Large intestine (tissue), 3 donors: ENCODE data around the gene HOXA11. TPM values are rescaled to one million over a fixed set of nuclear protein-coding genes. Genes with fewer than 3 reads are reported as not detected.

ENCODE experiments used
- DNase-seq, 2 donors: peaks; one replicate each; pipeline versions ENCODE4 v3.0.0 to v3.0.0-alpha.2; 2013
- H3K27ac ChIP-seq: one replicate; pipeline ENCODE4 v1.5.1; 2013; ENCODE audit warnings: low read length
- H3K27me3 ChIP-seq: 2 replicates; pipeline ENCODE4 v1.6.1; 2013; ENCODE audit warnings: low read length; ENCODE audit not compliant: control insufficient read depth, insufficient read depth
- H3K36me3 ChIP-seq: 2 replicates; pipeline ENCODE4 v1.6.1; 2013; ENCODE audit warnings: low read length; ENCODE audit not compliant: control insufficient read depth, insufficient read depth
- H3K4me1 ChIP-seq: one replicate; pipeline ENCODE4 v1.6.1; 2013; ENCODE audit warnings: low read length; ENCODE audit not compliant: control insufficient read depth, insufficient read depth
- H3K4me3 ChIP-seq: one replicate; pipeline ENCODE4 v1.5.1; 2013; ENCODE audit warnings: low read length
- H3K9me3 ChIP-seq: one replicate; pipeline ENCODE4 v1.6.1; 2013; ENCODE audit warnings: mild to moderate bottlenecking, low read depth, low read length, moderate library complexity; ENCODE audit not compliant: control insufficient read depth
- WGBS: methylation state at CpG from one replicate; pipeline ENCODE4 v1.1.5; 2013; ENCODE audit warnings: low lambda C conversion rate; ENCODE audit not compliant: insufficient coverage; 5-methylcytosine and 5-hydroxymethylcytosine counted together
- polyA plus RNA-seq: library from polyadenylated mRNA; unstranded; fragments of 120-200 nt; gene quantifications from one replicate; pipeline ENCODE4 v1.2.1, GENCODE V29; 2013

The HOXA11 gene
- polyA plus RNA-seq, 1 donor, result not detected

DNA sequence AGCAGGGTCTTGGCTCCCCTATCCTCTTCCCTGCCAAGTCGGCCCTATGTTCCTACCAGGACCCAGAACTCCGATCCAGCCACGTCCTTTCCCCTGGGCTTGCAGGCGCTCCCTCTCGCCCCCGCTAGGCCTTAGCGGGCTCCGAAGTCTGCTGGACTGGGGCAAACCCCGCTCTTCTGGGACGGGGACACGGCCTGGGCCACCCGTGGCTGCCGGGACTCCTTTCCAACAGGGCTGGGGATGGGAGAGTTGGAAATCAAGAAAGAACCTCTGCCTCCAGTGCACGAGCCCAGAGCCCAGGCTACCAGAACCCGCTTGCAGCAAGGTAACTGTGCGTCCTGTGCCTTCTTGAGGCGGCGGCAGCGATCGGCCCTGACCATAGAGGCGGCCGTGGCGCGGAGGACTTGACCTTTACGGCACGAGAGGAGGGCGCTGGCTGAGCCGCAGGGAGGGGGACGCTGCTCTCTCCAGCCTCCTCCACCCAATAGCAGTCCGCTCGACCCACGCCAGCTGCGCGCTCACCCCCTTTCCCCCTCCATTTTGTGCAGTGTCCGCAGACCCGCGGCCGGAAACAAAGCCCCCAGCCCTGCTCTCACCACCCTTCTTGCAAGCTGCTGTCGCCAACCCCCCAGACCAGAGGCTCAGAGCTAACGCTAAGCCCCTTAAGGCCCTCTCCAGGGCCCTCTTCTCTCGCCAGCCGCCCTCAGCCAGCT lies 7.0 kb upstream of the HOXA11 start:
- H3K27ac ChIP-seq, result no peak overlapping the region
- no CpG with 5 or more reads among the region's 42 CpGs for WGBS
- peaks cover 93% of the 10 kb centered on the region for H3K27me3 ChIP-seq
- peaks cover 28% of the 10 kb centered on the region for H3K9me3 ChIP-seq
- no peak for DNase-seq
- H3K4me3 ChIP-seq, result no peak overlapping the region
- H3K36me3 ChIP-seq, result no peaks in the 10 kb centered on the region
- peaks cover 6% of the 10 kb centered on the region for H3K4me1 ChIP-seq

DNA sequence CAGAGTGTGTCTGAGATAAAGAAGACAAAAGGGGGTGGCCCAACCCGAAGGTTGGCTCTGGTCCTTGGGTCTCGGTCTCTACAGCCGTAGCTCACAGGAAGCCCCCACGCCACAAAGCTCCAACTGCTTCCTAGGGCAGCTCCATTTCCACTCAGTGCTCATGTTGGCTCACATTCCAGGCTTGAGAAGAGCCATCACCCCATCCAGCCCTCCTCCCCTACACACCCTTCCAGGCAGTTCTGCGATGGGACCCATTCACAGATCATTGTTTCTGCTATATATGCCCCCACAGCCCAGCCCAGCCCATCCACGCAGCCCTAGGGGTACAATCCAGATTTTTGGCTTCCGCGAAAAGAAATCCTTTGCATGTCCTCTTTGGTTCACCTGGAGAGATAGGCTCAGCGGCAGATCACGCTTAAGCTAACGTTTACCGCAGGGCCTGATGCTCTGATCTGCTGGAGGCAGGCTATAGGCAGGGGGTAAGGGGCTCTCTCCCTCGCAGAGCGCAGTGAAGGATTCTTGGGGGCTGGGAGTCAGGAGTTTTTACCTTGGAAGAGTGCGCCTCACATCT lies 6.2 kb upstream of the HOXA11 start:
- Histone ChIP-seq H3K27ac (no peak overlapping the region), H3K4me3 (no peak overlapping the region), H3K27me3 (peaks cover 99% of the 10 kb centered on the region), H3K9me3 (peaks cover 28% of the 10 kb centered on the region), H3K4me1 (peaks cover 6% of the 10 kb centered on the region), H3K36me3 (no peaks in the 10 kb centered on the region)
- no CpG with 5 or more reads among the region's 15 CpGs for WGBS
- DNase-seq, result no peak

DNA sequence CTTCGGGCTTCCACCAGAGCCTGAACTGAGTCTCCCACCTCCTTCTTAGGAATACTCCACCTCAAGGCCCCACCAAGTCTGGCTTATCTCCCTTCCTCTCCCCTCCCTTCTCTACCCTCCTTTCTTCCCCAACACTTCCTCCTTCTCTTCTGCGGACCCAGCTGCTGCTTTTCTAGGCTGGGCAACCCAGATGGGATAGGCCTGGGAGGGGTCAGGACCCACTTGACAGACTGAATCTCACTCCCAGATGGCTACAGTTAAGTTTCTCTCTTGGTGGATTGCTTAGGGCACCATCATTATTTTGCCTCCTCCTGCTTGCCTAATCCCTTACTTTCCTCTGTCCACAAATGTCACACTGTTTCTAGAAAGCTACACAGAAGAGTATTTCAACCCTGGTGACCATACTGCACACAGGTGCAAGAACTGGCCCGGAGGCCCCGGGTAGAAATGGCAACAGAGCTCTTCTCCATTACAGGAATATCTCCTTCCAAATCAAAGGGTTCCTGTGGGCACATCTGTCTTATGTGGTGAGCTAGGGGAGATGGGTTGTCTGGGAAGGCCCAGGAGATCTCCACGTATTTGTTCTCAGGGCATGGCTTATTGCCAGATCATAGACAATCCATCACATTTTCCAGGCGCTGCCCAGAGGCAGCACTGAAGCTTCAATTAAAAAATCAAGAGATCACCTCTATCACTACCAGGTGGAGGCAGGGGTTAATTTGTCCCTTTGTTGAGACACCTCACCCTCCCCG lies 5.1 kb upstream of the HOXA11 start:
- peaks cover 100% of the 10 kb centered on the region for H3K27me3 ChIP-seq
- H3K9me3 ChIP-seq, result peaks cover 33% of the 10 kb centered on the region
- WGBS, result no CpG with 5 or more reads among the region's 7 CpGs
- H3K4me3 ChIP-seq, result no peak overlapping the region
- no peaks in the 10 kb centered on the region for H3K36me3 ChIP-seq
- DNase-seq, result no peak
- H3K27ac ChIP-seq, result no peak overlapping the region
- H3K4me1 ChIP-seq, result peaks cover 6% of the 10 kb centered on the region

DNA sequence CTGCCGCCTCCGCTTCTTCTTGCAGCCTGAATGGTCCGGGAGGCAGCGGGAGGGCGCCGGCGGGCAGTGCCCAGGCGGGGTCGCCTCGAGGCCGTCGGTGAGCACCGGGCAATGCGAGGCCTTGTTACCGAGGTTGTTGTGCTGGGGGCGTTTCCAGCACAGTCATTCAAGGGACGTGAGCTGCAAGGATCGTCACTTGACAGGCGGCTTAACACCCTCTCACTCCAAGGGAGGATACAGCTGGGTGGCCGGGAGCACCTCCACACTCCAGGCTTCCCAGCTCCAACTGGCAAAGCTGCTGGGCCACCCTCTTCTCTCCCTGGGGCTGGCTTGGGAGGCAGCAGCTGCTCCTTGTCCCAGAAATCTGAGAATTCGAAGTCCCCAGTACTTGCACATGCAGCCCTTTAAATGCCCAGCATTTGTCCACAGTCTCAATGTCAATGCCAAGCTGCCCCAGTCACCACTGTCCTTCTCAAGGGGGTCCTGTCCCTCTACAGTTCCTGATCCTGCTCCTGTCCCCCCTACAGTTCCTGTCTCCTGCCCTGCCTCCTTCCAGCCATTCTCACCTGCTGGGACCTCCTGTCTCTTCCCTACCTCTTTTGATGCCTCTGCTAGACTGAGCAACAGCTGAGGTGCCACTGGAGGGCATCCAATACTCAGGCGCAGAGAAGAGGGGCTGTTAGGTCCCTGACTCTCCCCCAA lies 4.4 kb upstream of the HOXA11 start:
- Histone ChIP-seq H3K27me3 (peaks cover 100% of the 10 kb centered on the region), H3K9me3 (peaks cover 39% of the 10 kb centered on the region), H3K36me3 (no peaks in the 10 kb centered on the region), H3K27ac (no peak overlapping the region), H3K4me1 (peaks cover 9% of the 10 kb centered on the region), H3K4me3 (no peak overlapping the region)
- WGBS, result no CpG with 5 or more reads among the region's 22 CpGs
- DNase-seq, result no peak

DNA sequence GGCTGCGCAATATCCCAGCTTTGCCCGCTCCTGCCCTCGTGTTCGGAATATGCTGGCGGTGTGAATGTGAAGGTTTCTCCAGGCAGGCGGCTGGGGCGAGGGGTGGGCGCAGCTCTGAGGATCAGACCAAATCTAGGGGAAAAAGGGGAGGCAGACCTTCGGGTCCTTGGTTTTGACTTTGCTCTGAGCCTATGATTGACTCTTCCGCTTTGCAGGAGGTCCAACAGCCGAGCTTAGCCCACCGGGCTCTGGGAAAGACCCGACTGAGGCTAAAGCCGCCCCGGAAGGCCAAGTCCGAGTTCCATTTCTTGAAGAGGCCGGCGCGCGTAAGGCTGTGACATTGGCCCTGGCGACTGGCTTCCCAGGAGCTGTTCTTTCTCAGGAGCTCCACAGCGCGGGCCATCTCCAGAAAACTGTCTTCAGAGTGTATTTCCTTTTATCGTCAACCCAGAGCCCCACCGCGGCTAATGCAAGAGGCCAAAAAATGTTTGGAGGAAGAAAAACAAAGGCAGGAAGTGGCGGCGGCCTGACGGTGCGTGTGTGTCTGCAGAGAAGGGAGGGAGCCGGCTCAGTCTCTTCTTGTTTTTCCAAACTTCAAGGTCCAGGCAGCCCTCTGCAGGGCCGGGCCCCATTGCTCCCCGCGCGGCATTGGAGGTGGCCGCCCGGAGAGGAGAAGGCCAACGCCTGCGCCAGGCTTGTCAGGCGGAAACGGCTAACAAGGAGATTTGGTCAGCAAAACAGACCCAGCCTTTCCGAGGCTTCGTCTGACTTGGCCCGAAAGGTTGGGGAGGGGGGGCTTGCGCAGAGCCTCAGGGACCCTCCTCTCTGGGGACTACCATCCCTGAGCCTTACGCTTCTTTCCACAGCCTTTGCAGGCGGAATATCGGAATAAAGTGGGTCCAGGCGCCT lies 3.6 kb upstream of the HOXA11 start:
- peaks cover 13% of the 10 kb centered on the region for H3K4me1 ChIP-seq
- H3K27me3 ChIP-seq, result peaks cover 99% of the 10 kb centered on the region
- DNase-seq, result no peak
- H3K4me3 ChIP-seq, result no peak overlapping the region
- no CpG with 5 or more reads among the region's 49 CpGs for WGBS
- peaks cover 39% of the 10 kb centered on the region for H3K9me3 ChIP-seq
- no peak overlapping the region for H3K27ac ChIP-seq
- H3K36me3 ChIP-seq, result no peaks in the 10 kb centered on the region

DNA sequence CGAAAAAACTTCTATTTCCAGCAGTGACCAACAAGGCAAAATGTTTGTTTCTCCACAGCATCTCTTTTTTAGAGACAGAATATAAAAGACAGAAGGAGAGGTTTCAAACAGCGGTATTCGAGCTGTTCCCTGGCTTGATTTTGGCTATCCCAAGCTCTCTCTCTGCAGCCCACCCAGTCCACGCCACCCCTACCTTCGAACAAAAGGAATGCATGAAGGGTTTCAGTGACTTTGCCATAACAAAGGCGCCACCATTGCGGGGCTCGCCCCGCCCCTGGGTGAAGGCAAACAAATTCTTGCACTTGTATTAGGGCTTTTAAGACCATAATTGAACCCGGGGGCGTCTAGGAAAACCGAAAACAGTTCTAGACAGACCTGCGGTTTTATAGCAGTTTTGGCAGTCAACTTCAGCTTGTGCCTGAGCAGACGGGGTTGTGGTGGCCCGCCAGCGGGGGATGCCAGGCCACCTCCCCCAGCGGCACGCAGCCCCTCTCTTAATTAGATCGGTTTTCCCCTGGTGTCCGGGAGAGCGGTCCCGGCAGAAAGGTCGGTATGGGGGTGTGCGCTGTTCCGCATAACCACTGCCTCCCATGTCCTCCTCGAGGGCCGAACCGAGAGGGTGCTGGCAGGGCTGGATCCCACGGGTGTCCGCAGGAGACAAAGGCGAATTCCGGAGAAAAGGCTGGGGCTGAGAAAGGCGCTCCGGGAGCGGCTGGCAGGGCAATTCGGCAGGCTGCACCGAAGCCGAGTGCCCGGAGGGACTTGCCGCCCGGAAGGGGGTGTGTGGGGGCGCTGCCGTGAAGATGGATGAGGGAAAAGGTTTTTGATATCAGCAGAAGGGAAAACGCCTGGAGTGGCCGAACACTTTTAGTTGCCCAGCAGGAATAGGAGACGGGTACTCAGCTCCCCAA lies 2.7 kb upstream of the HOXA11 start:
- Histone ChIP-seq H3K9me3 (peaks cover 41% of the 10 kb centered on the region), H3K27me3 (peaks cover 99% of the 10 kb centered on the region), H3K36me3 (no peaks in the 10 kb centered on the region), H3K4me1 (peaks cover 14% of the 10 kb centered on the region), H3K4me3 (no peak overlapping the region), H3K27ac (no peak overlapping the region)
- 0% methylated on average over 1 of the region's 46 CpGs for WGBS
- no peak for DNase-seq

DNA sequence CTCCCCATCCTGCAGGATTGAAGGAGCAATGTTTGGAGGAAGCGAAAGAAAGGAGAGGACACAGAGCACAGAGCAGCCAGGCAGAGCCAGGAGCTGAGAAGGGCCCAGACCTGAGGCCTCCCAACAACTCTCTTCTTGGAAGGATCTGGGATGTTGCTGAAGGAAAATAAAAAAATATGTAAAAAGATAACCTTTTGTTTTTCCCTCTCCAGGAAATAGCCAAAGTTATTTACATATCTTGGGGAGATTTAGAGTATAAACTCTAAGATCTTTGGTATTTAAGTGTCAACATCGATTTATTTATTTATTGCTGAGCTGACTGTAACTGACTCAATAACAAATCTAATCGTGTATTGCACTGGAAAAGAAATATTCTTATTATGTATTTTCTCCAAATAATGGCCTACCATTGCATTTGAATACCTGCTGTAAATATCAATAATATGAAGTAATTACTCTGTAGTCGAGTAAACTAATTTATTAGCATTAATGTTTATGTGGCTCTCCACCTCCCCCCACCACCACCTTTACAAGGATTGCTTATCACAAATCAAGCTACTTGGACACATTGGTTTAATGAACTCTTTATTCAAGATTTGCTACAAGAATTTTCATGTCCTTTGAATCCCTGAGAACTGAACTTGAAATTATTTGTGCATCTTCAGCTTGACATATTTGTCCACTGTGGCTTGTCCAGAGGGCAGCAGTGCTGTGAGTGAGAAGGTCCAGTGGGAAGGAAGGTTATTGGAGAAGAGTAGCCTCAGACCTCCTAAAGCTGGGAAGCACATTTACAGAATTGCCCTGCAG lies 1.8 kb upstream of the HOXA11 start:
- peaks cover 99% of the 10 kb centered on the region for H3K27me3 ChIP-seq
- no peak overlapping the region for H3K4me3 ChIP-seq
- no peak for DNase-seq
- H3K36me3 ChIP-seq, result no peaks in the 10 kb centered on the region
- H3K4me1 ChIP-seq, result peaks cover 14% of the 10 kb centered on the region
- no peak overlapping the region for H3K27ac ChIP-seq
- H3K9me3 ChIP-seq, result peaks cover 36% of the 10 kb centered on the region
- 33% methylated on average over 1 of the region's 4 CpGs for WGBS

DNA sequence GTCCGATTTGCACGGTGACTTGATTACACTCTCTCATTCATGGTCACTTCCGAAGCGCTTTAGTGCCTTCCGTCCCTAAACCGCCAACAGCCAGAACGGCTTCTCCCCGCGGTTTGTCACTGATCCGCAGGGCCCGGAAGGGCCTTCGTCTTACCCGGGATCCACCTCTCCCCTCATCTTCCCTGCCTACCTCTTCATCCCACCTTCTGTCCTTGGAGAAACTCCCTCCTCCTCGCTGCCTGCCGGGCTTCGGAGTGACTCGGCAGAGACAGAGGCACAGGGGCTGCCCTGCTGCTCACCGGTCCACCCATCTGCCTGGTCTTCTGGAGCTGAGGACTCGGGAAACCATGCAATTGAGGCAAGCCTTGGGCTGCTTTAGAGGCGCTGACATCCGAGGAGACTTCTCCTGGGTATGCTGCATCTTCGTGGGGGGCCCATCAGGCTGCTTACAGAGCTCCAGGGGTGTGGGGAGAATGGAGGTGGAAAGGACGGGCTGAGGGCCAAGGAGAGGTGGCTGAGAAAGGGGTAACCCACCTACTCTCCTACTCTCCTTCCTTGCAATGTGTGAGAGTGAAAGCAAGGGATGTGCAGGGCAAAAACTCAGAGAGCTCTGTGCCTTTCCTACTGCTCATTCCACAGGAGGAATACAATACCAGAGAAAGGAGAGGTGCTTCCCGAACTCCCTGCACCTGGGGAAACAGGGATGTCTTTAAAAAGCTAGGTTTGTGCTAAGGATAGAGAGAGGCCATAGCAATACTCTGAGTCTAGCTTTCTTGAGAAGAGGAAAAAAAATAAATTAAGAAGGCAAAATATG lies 1.0 kb upstream of the HOXA11 start:
- H3K4me1 ChIP-seq, result peaks cover 14% of the 10 kb centered on the region

More for the DNA sequence above, 1.0 kb upstream of the HOXA11 start:
- no peaks in the 10 kb centered on the region for H3K36me3 ChIP-seq
- WGBS, result no CpG with 5 or more reads among the region's 24 CpGs
- peaks cover 34% of the 10 kb centered on the region for H3K9me3 ChIP-seq
- H3K4me3 ChIP-seq, result no peak overlapping the region
- no peak for DNase-seq
- H3K27ac ChIP-seq, result no peak overlapping the region
- H3K27me3 ChIP-seq, result peaks cover 98% of the 10 kb centered on the region
